HL-60 (cell line): ENCODE results near the gene ANO5.
"Not testable (repeated sequence)": the region's sequence is repeated elsewhere in the genome, so short reads cannot be mapped to it uniquely, and the experiment has no call there.

Experiments used
- GABPA ChIP-seq: IDR thresholded peaks from 2 replicates; pipeline ENCODE4 v1.6.1; 2012; ENCODE audit warnings: low read depth
- POLR2AphosphoS5 ChIP-seq: IDR thresholded peaks from 2 replicates; pipeline ENCODE4 v1.6.1; 2012; ENCODE audit warnings: low read depth
- SPI1 ChIP-seq: IDR thresholded peaks from 2 replicates; pipeline ENCODE4 v1.6.1; 2012; ENCODE audit warnings: low read depth, mild to moderate bottlenecking, borderline replicate concordance
- TF ChIP-seq, protein P1 (sequence below): IDR thresholded peaks from one replicate; pipeline ENCODE4 v1.5.1; 2011; ENCODE audit warnings: low read length, control low read depth, inconsistent platforms; ENCODE audit not compliant: insufficient read depth
- TF ChIP-seq, protein P2 (sequence below): IDR thresholded peaks from 2 replicates; pipeline ENCODE4 v1.6.1; 2012; ENCODE audit warnings: low read depth; ENCODE audit not compliant: insufficient replicate concordance

DNA sequence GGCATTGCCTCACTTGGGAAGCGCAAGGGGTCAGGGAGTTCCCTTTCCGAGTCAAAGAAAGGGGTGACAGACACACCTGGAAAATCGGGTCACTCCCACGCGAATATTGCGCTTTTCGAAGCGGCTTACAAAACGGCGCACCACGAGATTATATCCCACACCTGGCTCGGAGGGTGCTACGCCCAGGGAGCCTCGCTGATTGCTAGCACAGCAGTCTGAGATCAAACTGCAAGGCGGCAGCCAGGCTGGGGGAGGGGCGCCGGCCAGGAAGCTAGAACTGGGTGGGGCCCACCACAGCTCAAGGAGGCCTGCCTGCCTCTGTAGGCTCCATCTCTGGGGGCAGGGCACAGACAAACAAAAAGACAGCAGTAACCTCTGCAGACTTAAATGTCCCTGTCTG is 92.1 kb downstream of the ANO5 start:
- TF ChIP-seq, protein P1, sequence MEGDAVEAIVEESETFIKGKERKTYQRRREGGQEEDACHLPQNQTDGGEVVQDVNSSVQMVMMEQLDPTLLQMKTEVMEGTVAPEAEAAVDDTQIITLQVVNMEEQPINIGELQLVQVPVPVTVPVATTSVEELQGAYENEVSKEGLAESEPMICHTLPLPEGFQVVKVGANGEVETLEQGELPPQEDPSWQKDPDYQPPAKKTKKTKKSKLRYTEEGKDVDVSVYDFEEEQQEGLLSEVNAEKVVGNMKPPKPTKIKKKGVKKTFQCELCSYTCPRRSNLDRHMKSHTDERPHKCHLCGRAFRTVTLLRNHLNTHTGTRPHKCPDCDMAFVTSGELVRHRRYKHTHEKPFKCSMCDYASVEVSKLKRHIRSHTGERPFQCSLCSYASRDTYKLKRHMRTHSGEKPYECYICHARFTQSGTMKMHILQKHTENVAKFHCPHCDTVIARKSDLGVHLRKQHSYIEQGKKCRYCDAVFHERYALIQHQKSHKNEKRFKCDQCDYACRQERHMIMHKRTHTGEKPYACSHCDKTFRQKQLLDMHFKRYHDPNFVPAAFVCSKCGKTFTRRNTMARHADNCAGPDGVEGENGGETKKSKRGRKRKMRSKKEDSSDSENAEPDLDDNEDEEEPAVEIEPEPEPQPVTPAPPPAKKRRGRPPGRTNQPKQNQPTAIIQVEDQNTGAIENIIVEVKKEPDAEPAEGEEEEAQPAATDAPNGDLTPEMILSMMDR, result not testable (repeated sequence)
- TF ChIP-seq, protein P2, sequence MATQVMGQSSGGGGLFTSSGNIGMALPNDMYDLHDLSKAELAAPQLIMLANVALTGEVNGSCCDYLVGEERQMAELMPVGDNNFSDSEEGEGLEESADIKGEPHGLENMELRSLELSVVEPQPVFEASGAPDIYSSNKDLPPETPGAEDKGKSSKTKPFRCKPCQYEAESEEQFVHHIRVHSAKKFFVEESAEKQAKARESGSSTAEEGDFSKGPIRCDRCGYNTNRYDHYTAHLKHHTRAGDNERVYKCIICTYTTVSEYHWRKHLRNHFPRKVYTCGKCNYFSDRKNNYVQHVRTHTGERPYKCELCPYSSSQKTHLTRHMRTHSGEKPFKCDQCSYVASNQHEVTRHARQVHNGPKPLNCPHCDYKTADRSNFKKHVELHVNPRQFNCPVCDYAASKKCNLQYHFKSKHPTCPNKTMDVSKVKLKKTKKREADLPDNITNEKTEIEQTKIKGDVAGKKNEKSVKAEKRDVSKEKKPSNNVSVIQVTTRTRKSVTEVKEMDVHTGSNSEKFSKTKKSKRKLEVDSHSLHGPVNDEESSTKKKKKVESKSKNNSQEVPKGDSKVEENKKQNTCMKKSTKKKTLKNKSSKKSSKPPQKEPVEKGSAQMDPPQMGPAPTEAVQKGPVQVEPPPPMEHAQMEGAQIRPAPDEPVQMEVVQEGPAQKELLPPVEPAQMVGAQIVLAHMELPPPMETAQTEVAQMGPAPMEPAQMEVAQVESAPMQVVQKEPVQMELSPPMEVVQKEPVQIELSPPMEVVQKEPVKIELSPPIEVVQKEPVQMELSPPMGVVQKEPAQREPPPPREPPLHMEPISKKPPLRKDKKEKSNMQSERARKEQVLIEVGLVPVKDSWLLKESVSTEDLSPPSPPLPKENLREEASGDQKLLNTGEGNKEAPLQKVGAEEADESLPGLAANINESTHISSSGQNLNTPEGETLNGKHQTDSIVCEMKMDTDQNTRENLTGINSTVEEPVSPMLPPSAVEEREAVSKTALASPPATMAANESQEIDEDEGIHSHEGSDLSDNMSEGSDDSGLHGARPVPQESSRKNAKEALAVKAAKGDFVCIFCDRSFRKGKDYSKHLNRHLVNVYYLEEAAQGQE, result not testable (repeated sequence)
- not testable (repeated sequence) for TF ChIP-seq SPI1, POLR2AphosphoS5, GABPA
